HG03135 (cell line): Measurements from ENCODE around the gene SIPA1L2.

Source experiments
- ATAC-seq: cut with Tn5 transposase; IDR thresholded peaks from one replicate; pipeline ENCODE4 v1.9.1; 2021; ENCODE audit warnings: mild to moderate bottlenecking, moderate library complexity; ENCODE audit not compliant: unreplicated experiment

SIPA1L2 gene

GRCh38 chr1:232644209-232644608, 14.3 kb upstream of the SIPA1L2 start:
- ATAC-seq, result no peak

GRCh38 chr1:232643251-232643650, 13.3 kb upstream of the SIPA1L2 start:
- no peak for ATAC-seq

- ATAC-seq, result no peak
Measured at GRCh38 chr1:232641507-232641906, 11.6 kb upstream of the SIPA1L2 start.

- no peak for ATAC-seq
Measured at GRCh38 chr1:232636799-232637198, 6.9 kb upstream of the SIPA1L2 start.

- peak; percentile 64 for ATAC-seq
Measured at GRCh38 chr1:232635778-232636356, 5.9 kb upstream of the SIPA1L2 start.

GRCh38 chr1:232635279-232635678, 5.3 kb upstream of the SIPA1L2 start:
- ATAC-seq, result no peak

- no peak for ATAC-seq
Measured at GRCh38 chr1:232634096-232634495, 4.2 kb upstream of the SIPA1L2 start.

GRCh38 chr1:232630894-232631195, 912 bp upstream of the SIPA1L2 start:
- ATAC-seq, result no peak

- ATAC-seq, result peak; percentile 44
Measured at GRCh38 chr1:232629250-232630046, 485 bp downstream of the SIPA1L2 start.

- ATAC-seq, result no peak
Measured at GRCh38 chr1:232628335-232629249, 1.3 kb downstream of the SIPA1L2 start.

- no peak for ATAC-seq
Measured at GRCh38 chr1:232627645-232628334, 2.1 kb downstream of the SIPA1L2 start.

- ATAC-seq, result no peak
Measured at GRCh38 chr1:232627171-232627570, 2.8 kb downstream of the SIPA1L2 start.

- no peak for ATAC-seq
Measured at GRCh38 chr1:232626452-232626851, 3.5 kb downstream of the SIPA1L2 start.

- no peak for ATAC-seq
Measured at GRCh38 chr1:232625319-232625868, 4.5 kb downstream of the SIPA1L2 start.

GRCh38 chr1:232624546-232625281, 5.2 kb downstream of the SIPA1L2 start:
- ATAC-seq, result no peak

GRCh38 chr1:232622981-232623380, 7.0 kb downstream of the SIPA1L2 start:
- ATAC-seq, result no peak

GRCh38 chr1:232622378-232622777, 7.6 kb downstream of the SIPA1L2 start:
- no peak for ATAC-seq

- no peak for ATAC-seq
Measured at GRCh38 chr1:232621050-232621449, 8.9 kb downstream of the SIPA1L2 start.

- ATAC-seq, result no peak
Measured at GRCh38 chr1:232620356-232620969, 9.5 kb downstream of the SIPA1L2 start.

GRCh38 chr1:232617237-232617636, 12.7 kb downstream of the SIPA1L2 start:
- ATAC-seq, result no peak
